LNCaP clone FGC (cell line): ENCODE results near the gene ZNF708.
"Not testable (repeated sequence)": the region's sequence is repeated elsewhere in the genome, so short reads cannot be mapped to it uniquely, and the experiment has no call there.

Experiments
- DNase-seq: peaks from one replicate; pipeline ENCODE4 v3.0.0-alpha.2; 2011; ENCODE audit warnings: low read depth
- H3K4me3 ChIP-seq: 2 replicates; pipeline ENCODE4 v1.5.1; 2011; ENCODE audit warnings: mild to moderate bottlenecking, low read depth, low read length, control low read depth
- TF ChIP-seq, protein P1 (sequence below): IDR thresholded peaks from 2 replicates; pipeline ENCODE4 v1.5.1; 2012; ENCODE audit warnings: mild to moderate bottlenecking; ENCODE audit not compliant: control insufficient read depth, insufficient read depth; ENCODE audit errors: extremely low read depth

The ZNF708 gene

DNA sequence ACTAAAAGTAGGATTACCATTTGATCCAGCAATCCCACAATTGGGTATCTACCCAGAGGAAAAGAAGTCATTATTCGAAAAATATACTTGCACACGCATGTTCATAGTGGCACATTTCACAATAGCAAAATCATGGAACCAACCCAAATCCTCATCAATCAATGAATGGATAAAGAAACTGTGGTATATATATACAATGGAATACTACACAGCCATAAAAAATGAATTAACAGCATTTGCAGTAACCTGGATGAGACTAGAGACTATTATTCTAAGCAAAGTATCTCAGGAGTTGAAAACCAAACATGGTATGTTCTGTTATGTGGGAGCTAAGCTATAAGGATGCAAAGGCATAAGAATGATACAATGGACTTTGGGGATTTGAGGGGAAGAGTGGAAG lies 3.0 kb downstream of the ZNF708 start:
- TF ChIP-seq, protein P1, sequence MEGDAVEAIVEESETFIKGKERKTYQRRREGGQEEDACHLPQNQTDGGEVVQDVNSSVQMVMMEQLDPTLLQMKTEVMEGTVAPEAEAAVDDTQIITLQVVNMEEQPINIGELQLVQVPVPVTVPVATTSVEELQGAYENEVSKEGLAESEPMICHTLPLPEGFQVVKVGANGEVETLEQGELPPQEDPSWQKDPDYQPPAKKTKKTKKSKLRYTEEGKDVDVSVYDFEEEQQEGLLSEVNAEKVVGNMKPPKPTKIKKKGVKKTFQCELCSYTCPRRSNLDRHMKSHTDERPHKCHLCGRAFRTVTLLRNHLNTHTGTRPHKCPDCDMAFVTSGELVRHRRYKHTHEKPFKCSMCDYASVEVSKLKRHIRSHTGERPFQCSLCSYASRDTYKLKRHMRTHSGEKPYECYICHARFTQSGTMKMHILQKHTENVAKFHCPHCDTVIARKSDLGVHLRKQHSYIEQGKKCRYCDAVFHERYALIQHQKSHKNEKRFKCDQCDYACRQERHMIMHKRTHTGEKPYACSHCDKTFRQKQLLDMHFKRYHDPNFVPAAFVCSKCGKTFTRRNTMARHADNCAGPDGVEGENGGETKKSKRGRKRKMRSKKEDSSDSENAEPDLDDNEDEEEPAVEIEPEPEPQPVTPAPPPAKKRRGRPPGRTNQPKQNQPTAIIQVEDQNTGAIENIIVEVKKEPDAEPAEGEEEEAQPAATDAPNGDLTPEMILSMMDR = no peak
- no peak overlapping the region for H3K4me3 ChIP-seq
- DNase-seq = no peak

DNA sequence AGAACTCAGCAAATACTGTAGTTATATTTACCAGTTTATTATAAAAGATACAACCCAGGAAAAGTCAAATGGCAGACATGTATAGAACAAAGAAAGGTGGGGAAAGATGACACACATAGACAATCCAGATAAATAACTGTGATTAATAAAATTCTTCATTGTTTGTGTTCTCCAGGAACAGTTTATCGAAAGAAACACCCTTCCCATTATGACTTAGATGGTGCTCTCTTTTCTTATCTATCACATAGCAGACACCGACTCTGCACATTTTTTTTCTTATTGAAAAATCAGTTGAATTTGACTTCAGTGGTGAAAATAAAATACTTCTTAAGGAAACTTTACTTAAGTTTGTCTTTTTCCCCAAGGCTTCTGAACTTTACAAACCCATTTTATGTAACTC lies 6.2 kb downstream of the ZNF708 start:
- DNase-seq = no peak
- TF ChIP-seq, protein P1 = no peak
- no peak overlapping the region for H3K4me3 ChIP-seq

DNA sequence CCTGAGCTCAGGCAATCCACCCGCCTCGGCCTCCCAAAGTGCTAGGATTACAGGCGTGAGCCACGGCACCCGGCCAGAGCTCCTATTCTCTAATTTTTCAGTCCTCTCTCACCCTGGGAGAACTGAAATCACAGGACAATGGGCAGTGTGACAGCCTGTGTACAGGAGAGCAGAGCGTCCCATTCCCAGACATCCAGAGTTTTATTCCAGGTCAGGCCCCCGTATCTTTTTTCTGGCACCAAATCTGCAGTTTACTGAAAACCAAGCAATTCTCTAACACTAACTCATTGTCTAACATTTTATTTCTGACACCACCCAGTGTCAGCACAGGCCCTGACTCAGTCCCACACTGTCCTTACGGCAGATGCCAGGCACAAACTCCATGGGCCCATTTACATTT lies 6.7 kb downstream of the ZNF708 start:
- no peak for DNase-seq
- TF ChIP-seq, protein P1 = no peak
- no peak overlapping the region for H3K4me3 ChIP-seq

DNA sequence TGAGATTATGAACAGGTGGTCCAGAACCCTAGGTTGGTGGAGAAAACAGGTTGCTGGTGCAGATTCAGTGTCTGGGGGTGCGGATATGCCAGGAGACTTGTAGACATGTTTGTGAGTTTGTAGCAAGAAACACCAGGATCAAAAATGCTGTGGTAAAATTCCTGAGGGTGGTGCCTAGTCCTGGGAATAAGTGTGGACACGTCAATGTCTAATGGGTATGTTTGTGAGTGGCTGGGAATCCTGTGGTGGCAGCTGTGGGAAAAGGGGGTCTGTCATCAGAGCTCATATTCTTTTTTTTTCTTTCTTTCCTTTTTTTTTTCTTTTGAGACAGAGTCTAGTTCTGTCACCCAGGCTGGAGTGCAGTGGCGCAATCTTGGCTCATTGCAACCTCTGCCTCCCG lies 7.2 kb downstream of the ZNF708 start:
- no peak for DNase-seq
- TF ChIP-seq, protein P1 = no peak
- H3K4me3 ChIP-seq = no peak overlapping the region

DNA sequence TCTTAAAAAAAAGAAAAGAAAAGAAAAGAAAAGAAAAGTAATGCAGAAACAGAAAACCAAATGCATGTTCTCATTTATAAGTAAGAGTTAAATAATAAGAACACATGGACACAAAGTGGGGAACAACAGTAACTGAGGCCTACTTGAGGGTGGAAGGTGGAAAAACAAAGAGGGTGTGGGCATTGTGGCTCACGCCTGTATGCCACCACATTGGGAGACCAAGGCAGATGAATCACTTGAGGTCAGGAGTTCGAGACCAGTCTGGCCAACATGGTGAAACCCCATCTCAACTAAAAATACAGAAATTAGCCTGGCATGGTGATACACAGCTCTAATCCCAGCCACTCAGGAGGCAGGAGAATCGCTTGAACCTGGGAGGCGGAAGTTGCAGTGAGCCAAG lies 8.1 kb downstream of the ZNF708 start:
- no peak for DNase-seq
- TF ChIP-seq, protein P1 = no peak
- no peak overlapping the region for H3K4me3 ChIP-seq

DNA sequence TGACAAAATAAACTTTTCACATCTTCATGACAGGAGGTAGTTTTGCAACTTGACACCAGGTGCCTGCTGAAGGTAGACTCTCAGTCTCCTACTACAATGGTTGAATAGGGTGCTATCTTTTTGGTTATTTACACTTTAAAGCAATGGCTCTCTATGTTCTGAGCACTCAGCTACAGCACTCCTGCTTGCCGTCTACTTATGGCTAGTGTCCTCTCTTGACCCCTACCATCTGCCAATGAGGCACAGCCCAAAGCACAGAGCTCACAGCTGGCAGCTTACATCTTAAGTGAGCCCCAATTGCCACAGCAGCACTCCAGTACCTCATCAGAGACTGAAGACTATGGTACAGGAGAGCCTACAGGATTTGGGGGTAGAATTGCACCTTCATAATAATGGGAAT lies 11.4 kb downstream of the ZNF708 start:
- DNase-seq = no peak
- TF ChIP-seq, protein P1 = no peak

DNA sequence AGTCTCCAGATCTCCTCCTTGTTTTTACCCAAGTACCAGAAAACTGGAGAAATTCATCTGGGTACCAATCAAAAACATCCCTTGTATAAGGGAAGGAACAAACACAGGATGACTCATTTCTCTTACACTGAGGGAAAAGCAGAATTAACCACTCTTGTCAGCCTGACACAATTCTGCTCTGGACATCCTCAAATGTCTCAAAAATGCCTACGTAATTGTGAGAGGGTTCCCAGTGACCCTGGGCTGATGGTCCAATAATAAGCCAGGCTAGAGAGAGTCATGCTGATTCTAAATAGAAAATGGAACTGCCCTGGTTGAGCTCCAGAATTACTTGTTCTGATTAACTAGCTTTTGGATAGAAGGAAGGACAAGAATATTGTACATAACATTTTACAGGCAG lies 14.5 kb downstream of the ZNF708 start:
- no peak for DNase-seq
- TF ChIP-seq, protein P1 = no peak

More for the DNA sequence above, 11.4 kb downstream of the ZNF708 start:
- no peak overlapping the region for H3K4me3 ChIP-seq

DNA sequence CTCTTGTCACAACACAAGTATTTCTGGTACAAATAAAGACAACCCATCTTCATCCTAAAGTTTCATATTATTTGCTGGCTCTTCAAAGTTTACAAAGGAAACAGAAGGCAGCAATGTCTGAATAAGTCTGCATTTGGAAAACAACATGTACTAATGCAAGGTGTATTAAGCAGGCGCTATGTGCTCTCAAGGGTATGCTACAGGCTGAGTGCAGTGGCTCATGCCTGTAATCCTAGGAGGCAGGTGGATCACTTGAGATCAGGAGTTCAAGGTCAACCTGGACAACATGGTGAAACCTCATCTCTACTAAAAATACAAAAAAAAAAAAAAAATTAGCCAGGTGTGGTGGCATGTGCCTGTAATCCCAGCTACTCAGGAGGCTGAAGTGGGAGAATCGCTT lies 16.4 kb downstream of the ZNF708 start:
- DNase-seq = not testable (repeated sequence)

More for the DNA sequence above, 14.5 kb downstream of the ZNF708 start:
- no peak overlapping the region for H3K4me3 ChIP-seq

More for the DNA sequence above, 16.4 kb downstream of the ZNF708 start:
- H3K4me3 ChIP-seq = not testable (repeated sequence)
